D341Med (cell line): ENCODE data around the gene HSCB.
A peak's percentile ranks its signal among the peaks of the same experiment; 100 is the strongest.
"Not testable (repeated sequence)": the region's sequence is repeated elsewhere in the genome, so short reads cannot be mapped to it uniquely, and the experiment has no call there.

Experiments used
- DNase-seq: peaks from one replicate; pipeline ENCODE4 v3.0.0; 2012; ENCODE audit warnings: low spot score

HSCB gene

GRCh38 chr22:28791841-28792490 is 50.1 kb downstream of the HSCB start:
- DNase-seq = no peak

DNA sequence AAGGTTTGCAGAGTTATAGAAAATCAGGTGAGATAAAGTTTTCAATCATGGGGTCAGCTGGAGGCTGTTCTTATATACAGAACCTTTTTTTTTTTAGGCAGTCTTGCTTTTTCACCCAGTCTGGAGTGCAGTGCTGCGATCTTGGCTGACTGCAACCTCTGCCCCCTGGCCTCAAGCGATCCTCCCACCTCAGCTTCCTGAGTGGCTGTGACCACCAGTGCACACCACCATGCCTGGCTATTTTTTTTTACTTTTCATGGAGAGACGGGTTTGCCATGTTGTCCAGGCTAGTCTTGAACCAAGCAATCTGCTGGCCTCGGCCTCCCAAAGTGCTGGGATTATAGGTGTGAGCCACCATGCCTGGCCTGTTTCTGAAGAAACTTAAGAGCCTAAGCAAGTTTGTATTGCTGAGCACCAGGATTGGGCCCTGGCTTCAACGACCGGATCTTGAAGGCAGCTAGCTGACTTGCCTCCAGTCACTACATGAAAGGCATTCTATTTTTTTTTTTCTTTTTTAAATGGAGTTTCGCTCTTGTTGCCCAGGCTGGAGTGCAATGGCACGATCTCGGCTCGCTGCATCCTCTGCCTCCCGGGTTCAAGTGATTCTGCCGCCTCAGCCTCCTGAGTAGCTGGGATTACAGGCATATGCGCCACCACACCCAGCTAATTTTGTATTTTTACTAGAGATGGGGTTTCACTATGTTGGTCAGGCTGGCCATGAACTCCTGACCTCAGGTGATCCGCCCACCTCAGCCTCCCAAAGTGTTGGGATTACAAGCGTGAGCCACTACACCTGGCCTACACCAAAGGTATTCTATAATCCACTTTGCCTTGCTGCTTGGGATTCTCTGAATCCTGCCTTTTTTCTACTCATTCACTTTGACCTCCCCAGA is 50.9 kb downstream of the HSCB start:
- no peak for DNase-seq

GRCh38 chr22:28793976-28794584 is 52.2 kb downstream of the HSCB start:
- no peak for DNase-seq

DNA sequence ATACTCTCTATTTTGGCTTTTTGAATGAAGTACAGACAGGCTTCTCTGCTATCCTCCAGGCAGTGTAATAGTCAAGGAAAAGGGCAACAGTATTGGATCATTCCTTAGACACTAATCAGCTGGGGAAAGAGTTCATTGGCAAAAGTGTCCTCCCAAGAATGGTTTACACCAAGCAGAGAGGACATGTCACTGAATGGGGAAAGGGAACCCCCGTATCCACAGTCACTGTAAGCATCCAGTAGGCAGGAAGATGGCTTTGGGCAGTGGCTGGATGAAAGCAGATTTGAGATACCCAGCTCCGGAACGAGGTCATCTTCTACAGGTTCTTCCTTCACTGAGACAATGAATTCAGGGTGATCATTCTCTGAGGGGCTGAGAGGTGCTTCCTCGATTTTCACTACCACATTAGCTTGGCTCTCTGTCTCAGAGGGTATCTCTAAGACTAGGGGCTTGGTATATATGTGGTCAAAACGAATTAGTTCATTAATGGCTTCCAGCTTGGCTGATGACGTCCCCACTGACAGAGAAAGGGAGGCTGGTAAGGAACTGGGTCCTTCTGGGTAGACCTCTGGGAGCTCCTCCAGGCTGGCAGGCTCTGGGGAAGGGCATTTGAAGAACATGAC is 53.3 kb downstream of the HSCB start:
- no peak for DNase-seq

DNA sequence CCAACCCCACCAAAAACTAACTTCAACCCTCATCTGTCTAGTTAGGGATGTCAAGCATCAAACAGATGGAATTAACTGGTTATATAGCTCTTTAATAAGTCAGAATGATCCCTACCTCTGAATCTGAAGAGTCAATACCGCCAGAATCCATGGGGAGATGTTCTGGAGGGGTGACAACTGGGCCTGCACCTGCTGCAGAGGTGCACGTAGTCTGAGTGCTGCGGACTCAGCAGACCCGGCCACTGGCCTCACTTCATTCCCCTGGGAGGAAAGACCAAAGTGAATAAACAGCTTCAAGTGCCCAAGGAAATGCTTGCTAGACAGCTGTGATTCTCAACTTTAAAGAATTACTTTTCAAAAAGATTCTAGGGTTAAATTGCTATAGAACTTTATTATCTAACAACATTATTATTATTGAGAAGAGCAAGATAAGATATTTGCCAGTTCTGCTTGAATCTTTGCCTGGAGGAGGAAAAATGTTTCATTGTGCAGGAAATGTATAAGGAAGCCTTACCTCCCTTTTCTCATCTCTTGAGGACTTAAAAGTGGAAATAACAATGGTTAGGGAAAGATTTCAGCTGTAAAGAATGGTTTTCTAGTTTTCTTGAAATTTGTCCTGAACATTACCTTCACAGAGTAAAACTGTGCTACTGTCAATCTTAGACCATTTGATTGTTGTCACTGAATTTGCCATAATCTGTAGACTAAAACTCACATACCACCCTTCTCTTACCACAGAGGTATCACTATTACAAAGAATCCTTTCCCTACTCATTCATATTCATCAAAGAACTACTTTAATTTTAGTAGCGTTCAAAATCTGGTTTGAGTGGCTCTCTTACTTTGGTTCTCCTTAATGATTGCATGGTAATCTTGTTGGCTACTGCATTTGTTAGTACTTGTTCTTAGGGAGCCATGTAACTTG is 54.4 kb downstream of the HSCB start:
- DNase-seq = no peak

- peak; percentile 42 for DNase-seq
Measured at GRCh38 chr22:28798810-28799605, 57.2 kb downstream of the HSCB start.

DNA sequence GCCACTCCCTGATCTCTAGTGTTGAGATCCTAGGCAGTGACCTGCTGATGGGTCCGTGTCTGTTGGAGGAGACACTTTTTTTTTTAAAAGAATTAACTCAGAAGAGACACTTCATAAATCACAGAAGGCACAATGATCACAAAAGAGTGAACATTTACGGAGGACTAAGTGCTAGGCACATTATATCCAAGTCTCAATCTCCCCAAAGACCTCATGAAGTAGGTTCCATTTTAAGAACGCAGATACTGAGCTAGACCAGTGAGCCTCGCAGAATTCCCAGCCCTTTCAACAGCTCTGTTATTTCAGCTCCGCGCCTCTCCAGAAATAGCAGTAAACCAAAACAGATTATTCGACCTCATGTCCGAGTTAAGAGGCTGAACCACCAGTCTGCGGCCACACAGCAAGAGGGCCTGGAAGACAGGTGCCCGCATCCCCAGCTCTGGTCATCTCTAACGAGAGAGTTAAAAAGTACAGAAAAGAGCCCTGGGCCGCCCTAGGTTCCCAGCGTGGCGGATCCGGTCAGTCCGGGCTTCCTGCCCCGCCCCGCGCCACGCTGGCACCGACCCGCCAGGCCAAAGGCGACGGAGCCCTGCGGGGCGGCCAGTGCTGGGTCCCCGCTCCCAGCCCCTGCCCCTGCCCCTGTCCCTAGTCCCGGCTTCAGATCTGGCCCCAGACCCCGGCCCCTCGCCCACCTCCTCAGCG is 57.9 kb downstream of the HSCB start:
- DNase-seq = peak; percentile 79

- DNase-seq = peak; percentile 99
Measured at GRCh38 chr22:28800308-28801041, 58.6 kb downstream of the HSCB start, which contains the start of gene XBP1. TSS of gene XBP1 (minus strand) at chr22:28800569.

DNA sequence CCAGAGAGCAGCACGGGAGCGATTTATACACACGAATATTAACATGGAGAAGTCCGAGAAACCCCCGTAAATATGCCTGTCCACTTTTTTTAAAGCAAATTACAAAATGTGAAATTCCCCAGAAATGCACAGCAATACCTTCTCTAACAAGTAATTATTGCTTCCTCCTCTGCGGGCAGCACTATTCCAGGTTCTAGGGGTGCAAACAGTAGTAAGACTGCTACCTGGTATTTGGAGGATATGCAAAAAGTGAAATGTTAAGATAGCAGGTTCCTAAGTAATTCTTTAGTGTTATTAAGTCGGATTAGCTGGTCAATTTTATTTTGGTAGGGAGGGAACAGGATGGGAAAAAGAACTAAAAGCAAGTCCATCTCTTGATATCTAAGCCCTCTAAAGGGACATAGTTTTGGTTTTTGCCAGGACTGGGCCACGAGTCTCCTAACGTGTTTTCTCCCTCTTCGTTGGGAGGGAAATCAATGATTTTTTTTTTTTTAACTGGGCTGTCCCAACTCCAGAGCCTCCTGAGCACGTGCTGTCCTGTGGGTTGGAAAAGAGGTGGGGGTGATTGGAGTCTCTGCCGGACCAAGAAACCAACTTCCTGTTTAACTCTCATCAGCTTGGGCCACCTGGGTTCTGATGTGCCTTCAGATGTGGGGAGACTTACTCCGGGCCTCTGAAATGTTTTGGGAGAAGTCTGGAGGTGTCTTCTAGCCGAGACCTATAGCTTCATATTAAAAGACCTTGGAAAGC is 60.2 kb downstream of the HSCB start:
- DNase-seq = no peak

- DNase-seq = no peak
Measured at GRCh38 chr22:28802595-28803123, 60.8 kb downstream of the HSCB start.

DNA sequence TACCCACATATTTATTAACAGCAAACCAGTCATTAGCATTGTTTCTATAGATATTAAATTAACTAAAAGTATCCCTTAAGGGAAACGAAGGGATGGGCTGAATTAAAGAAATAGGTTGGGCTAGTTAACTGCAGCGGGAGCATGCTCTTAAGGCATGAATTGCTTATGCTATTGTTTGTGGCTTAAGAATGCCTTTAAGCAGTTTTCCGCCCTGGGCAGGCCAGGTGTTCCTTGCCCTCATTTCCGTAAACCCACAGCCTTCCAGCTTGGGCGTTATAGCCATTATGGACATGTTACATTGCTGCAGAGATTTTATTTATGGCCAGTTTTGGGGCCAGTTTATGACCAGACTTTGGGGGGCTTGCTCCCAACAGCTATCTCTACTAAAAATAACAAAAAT is 63.6 kb downstream of the HSCB start:
- not testable (repeated sequence) for DNase-seq
